Activated CD8-positive, alpha-beta T cell treated with anti-CD3 and anti-CD28 coated beads for 36 hours (primary cell): Measurements from ENCODE around the gene NEURL1. TPM values are rescaled to one million over a fixed set of nuclear protein-coding genes. Genes with fewer than 3 reads are reported as not detected.
"Not testable (repeated sequence)": the region's sequence is repeated elsewhere in the genome, so short reads cannot be mapped to it uniquely, and the experiment has no call there.

Source experiments
- ATAC-seq: fragments of 200-7000 bp; cut with Tn5 transposase; one replicate; pipeline ENCODE4 v1.10.0; 2021; ENCODE audit warnings: mild to moderate bottlenecking, moderate library complexity
- CTCF ChIA-PET: fragments of 350-600 bp; sonication (Branson Sonifier 250); formaldehyde crosslinking; loops from one replicate; lab custom pipeline; 2021; ENCODE audit warnings: antibody characterized with exemption; lab: Charles Lee
- POLR2A ChIA-PET: fragments of 350-600 bp; sonication (Branson Sonifier 250); formaldehyde crosslinking; loops from one replicate; lab custom pipeline; 2021; ENCODE audit warnings: antibody characterized with exemption; lab: Charles Lee
- DNase-seq: peaks from one replicate; pipeline ENCODE4 v3.0.0-alpha.2; 2020
- H3K27ac Mint-ChIP-seq: one replicate; pipeline ENCODE4 v1.8.0; 2021; ENCODE audit warnings: mild to moderate bottlenecking, mixed read lengths
- H3K27me3 Mint-ChIP-seq: one replicate; pipeline ENCODE4 v1.8.0; 2021; ENCODE audit warnings: mixed read lengths
- H3K36me3 Mint-ChIP-seq: one replicate; pipeline ENCODE4 v1.8.0; 2021; ENCODE audit warnings: low read depth, mixed read lengths
- H3K4me1 Mint-ChIP-seq: one replicate; pipeline ENCODE4 v1.8.0; 2021; ENCODE audit warnings: low read depth, mixed read lengths
- H3K4me3 Mint-ChIP-seq: one replicate; pipeline ENCODE4 v1.8.0; 2021; ENCODE audit warnings: mild to moderate bottlenecking, moderate library complexity, mixed read lengths
- H3K9me3 Mint-ChIP-seq: one replicate; pipeline ENCODE4 v1.8.0; 2021; ENCODE audit warnings: mixed read lengths
- CTCF ChIP-seq: fragments of 200-600 bp; IDR thresholded peaks from one replicate; pipeline ENCODE4 v1.8.0; 2022; ENCODE audit warnings: antibody characterized with exemption, mild to moderate bottlenecking
- intact Hi-C: fragments of 100-400 bp; cut with micrococcal nuclease; formaldehyde crosslinking; loops from one replicate; pipeline ENCODE4 v1.10.0; 2022
- total RNA-seq, 2 experiments: library from RNA; stranded (reverse); gene quantifications; one replicate each; pipeline ENCODE4 v1.2.3, GENCODE V29; 2021

The NEURL1 gene
- total RNA-seq, 2 experiments from 2014 or later, result 1.7 to 1.9 TPM

DNA sequence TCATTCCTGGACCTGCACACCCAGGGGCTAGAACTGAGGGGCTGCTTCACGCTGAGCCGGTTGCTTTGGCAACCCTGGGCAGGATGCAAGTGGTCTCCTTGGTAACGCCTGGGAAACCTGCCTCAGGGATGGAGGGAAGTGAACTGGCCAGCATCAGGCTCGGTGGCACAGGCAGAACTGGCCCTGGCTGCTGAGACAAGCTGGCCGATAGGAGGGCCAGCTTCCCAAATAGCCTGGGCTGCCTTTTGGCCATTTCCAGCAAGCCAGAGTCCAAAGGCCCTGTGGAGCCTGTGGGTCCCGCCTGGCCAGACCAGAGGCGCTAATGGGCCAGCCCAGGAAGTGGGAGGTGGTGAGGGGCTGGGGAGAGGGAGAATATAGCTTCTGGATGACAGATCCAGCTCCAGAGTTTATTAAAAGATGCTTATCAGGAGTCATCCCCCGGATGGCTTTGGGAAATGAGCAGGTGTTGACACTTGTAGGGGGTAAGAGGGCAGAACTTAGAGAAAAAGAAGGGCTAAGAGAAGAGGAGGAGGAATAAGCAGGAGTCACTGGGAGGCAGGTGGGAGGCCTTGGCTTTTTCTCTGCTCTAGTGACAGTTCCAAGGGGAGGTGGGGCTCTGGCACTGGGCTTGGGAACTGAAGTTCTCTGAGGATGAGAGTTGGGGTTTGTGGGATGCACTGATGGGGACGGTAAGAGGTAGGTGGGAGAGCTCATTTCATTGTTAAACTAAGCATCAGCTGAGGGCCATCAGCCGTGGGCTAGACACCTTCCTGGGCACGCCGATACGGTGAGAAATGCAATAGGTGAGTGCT lies 9.6 kb downstream of the NEURL1 start:
- intact Hi-C loops, result no loop called here
- Mint-ChIP-seq H3K27ac (no peak overlapping the region), H3K4me1 (peaks cover 23% of the 10 kb centered on the region), H3K27me3 (peaks cover 34% of the 10 kb centered on the region), H3K9me3 (no peaks in the 10 kb centered on the region), H3K4me3 (no peak overlapping the region), H3K36me3 (no peaks in the 10 kb centered on the region)
- TF ChIP-seq CTCF, result no peak
- ATAC-seq (no peak), DNase-seq (no peak)
- CTCF ChIA-PET, result interaction anchor here (0.9 to 6.4 kb wide), 6 partner anchors 9 to 90 kb away, joined by 3 to 29 read pairs (median 4); no protein-coding TSS in a partner anchor
- POLR2A ChIA-PET, result interaction anchor here (1.3 kb wide), 2 partner anchors 11 to 12 kb away, joined by 3 to 4 read pairs; no protein-coding TSS in a partner anchor

DNA sequence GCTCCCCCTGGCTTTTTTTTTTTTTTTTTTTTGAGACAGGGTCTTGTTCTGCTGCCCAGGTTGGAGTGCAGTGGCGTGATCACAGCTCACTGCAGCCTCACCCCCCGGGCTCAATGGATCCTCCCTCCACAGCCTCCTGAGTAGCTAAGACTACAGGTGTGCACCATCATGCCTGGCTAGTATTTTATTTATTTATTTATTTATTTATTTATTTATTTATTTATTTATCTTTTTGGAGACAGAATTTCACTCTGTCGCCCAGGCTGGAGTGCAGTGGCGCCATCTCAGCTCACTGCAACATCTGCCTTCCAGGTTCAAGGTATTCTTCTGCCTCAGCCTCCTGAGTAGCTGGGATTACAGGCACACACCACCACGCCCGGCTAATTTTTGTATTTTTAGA lies 10.3 kb downstream of the NEURL1 start:
- intact Hi-C loops, H3K9me3 Mint-ChIP-seq, DNase-seq, ATAC-seq, H3K36me3 Mint-ChIP-seq, H3K4me3 Mint-ChIP-seq, H3K27ac Mint-ChIP-seq: not testable (repeated sequence)
- H3K27me3 Mint-ChIP-seq, result peaks cover 33% of the 10 kb centered on the region
- POLR2A ChIA-PET, result interaction anchor here (1.3 kb wide), 2 partner anchors 12 to 13 kb away, joined by 3 to 4 read pairs; no protein-coding TSS in a partner anchor
- H3K4me1 Mint-ChIP-seq, result peaks cover 23% of the 10 kb centered on the region
- CTCF ChIA-PET, result interaction anchor here (0.9 to 6.4 kb wide), 5 partner anchors 9 to 89 kb away, joined by 3 to 29 read pairs (median 3); no protein-coding TSS in a partner anchor

DNA sequence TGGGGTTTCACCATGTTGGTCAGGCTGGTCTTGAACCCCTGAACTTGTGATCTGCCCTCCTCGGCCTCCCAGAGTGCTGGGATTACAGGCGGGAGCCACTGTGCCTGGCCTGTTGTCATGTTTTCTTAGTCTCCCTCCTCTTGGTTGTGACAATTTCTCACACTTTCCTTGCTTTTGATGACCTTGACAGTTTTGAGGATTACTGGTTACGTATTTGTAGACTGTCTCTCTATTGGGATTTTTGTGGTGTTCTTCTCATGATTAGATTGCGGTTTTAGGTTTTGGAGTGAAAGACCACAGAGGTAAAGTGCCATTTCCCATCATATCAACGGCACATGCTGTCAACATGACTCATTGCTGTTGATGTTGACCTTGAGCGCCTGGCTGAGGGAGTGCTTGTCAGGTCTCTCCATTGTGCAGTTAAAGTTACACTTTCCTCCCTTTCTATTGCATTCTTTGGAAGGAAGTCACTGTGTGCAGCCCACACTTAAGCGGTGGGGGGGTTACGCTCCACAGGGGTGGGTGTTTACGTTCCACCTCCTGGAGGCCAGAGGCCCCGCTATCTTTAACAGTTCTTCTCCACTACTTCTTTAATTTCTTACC lies 10.8 kb downstream of the NEURL1 start:
- peaks cover 32% of the 10 kb centered on the region for H3K27me3 Mint-ChIP-seq
- DNase-seq (peak; percentile 65), ATAC-seq (peak; percentile 89)
- H3K4me3 Mint-ChIP-seq, result no peak overlapping the region
- CTCF ChIA-PET, result interaction anchor here (0.8 to 6.4 kb wide), 7 partner anchors 10 to 182 kb away, joined by 3 to 29 read pairs (median 3); no protein-coding TSS in a partner anchor
- H3K9me3 Mint-ChIP-seq, result no peaks in the 10 kb centered on the region
- H3K27ac Mint-ChIP-seq, result peak overlapping the region; percentile 41
- no peak for TF ChIP-seq CTCF
- POLR2A ChIA-PET, result no interaction called here
- peaks cover 23% of the 10 kb centered on the region for H3K4me1 Mint-ChIP-seq
- intact Hi-C loops, result no loop called here
- no peaks in the 10 kb centered on the region for H3K36me3 Mint-ChIP-seq

GRCh38 chr10:103506061-103506460 lies 12.6 kb downstream of the NEURL1 start:
- H3K4me3 Mint-ChIP-seq, result no peak overlapping the region
- H3K9me3 Mint-ChIP-seq, result no peaks in the 10 kb centered on the region
- intact Hi-C loops, result no loop called here
- H3K27me3 Mint-ChIP-seq, result peaks cover 28% of the 10 kb centered on the region
- ATAC-seq (no peak), DNase-seq (no peak)
- TF ChIP-seq CTCF, result no peak
- no peaks in the 10 kb centered on the region for H3K36me3 Mint-ChIP-seq
- ChIA-PET POLR2A (no interaction called here), CTCF (no interaction called here)
- peaks cover 14% of the 10 kb centered on the region for H3K4me1 Mint-ChIP-seq
- no peak overlapping the region for H3K27ac Mint-ChIP-seq

DNA sequence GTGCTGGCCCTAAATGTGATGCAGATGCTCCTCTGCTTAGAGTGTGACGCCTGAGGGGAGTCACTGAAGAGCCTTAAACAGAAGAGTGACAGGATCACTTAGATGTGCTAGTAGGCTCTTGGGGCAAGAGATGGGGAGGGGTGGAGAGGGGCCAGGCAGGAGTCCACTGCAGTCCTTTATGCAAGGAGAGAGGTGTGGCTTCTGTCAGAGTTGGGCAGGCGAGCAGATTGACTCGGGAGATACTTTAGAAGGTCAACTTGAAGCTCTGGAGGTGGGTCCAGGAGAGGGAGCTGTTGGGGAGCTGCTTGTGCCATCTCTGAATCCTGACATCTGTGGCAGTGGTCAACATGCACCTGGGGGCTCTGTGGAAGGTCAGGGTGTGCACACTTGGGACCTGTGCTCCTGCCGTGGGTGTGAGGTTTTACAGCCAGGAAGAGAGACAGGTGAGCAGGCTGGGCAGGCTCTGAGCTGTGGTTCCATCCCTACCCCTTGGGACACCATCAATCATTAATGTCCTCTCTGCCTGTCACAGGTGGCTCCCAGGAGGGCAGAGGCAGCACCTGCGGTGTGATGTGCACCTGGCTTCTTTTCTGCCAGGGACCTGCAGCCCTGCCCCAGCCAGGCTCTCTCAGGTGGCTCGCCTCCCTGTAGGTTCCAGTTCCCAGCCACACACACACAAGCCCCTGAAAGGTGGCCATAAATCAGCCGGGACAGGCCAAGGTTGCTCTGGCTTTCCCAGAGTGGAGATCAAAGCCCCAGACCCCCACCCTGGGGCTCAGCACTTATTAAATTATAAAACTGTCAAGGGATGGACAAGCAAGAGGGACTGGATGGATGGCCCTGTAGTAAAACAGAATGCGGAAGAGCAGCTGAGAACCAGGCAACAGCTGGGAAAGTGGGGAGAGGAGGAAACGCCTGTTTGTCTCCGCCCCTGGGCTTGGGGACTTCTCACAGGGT lies 14.0 kb downstream of the NEURL1 start:
- Mint-ChIP-seq H3K27ac (no peak overlapping the region), H3K27me3 (peaks cover 27% of the 10 kb centered on the region), H3K36me3 (no peaks in the 10 kb centered on the region), H3K4me1 (peaks cover 13% of the 10 kb centered on the region), H3K9me3 (no peaks in the 10 kb centered on the region), H3K4me3 (no peak overlapping the region)
- intact Hi-C loops, result no loop called here
- DNase-seq (no peak), ATAC-seq (no peak)
- TF ChIP-seq CTCF, result no peak
- POLR2A ChIA-PET, result interaction anchor here (1.0 kb wide), 1 partner anchor 9 kb away, joined by 4 read pairs; no protein-coding TSS in a partner anchor
- CTCF ChIA-PET, result interaction anchor here (1.1 kb wide), 1 partner anchor 22 kb away, joined by 3 read pairs; no protein-coding TSS in a partner anchor
